Right atrium auricular region (tissue), 2 donors: ENCODE measurements around the gene PDE4B. TPM values are rescaled to one million over a fixed set of nuclear protein-coding genes. Genes with fewer than 3 reads are reported as not detected.

ENCODE experiments used
- DNase-seq: peaks from one replicate; pipeline ENCODE4 v3.0.0-alpha.2; 2019; ENCODE audit warnings: low spot score
- H3K27ac ChIP-seq, 2 donors: fragments of 200-600 bp; sonication (generic); 1 replicate in 1 of 2; 2 replicates in 1 of 2; pipeline ENCODE4 v1.5.1; 2016 to 2019
- H3K27me3 ChIP-seq, 2 donors: fragments of 200-600 bp; sonication (generic); one replicate each; pipeline versions ENCODE4 v1.5.1 to v1.6.0; 2017 to 2019
- H3K36me3 ChIP-seq: fragments of 200-600 bp; sonication (generic); one replicate; pipeline ENCODE4 v1.5.1; 2016
- H3K4me1 ChIP-seq, 2 donors: fragments of 200-600 bp; sonication (generic); one replicate each; pipeline versions ENCODE4 v1.5.1 to v1.6.0; 2017 to 2019
- H3K4me3 ChIP-seq, 2 donors: fragments of 200-600 bp; sonication (generic); 1 replicate in 1 of 2; 2 replicates in 1 of 2; pipeline ENCODE4 v1.5.1; 2017 to 2019; ENCODE audit warnings: mild to moderate bottlenecking in 1 of 2, moderate library complexity in 1 of 2
- H3K9me3 ChIP-seq, 2 donors: fragments of 200-600 bp; sonication (generic); one replicate each; pipeline ENCODE4 v1.5.1; 2019
- CTCF ChIP-seq, 2 donors: fragments of 200-600 bp; sonication (generic); IDR thresholded peaks; one replicate each; pipeline ENCODE4 v1.5.1; 2019; ENCODE audit warnings: antibody characterized with exemption in 2 of 2
- total RNA-seq, 2 donors: library from RNA; depleted of rRNA; stranded (reverse); fragments of >200 nt; gene quantifications; one replicate each; pipeline ENCODE4 v1.1.0, GENCODE V29; 2016

The PDE4B gene
- total RNA-seq, 2 donors from 2014 or later, result 16.0 to 27.7 TPM

GRCh38 chr1:66156144-66156543 lies 363.4 kb downstream of the PDE4B start:
- H3K36me3 ChIP-seq, result no peaks in the 10 kb centered on the region
- H3K27ac ChIP-seq, result no peak overlapping the region
- H3K4me3 ChIP-seq, result no peak overlapping the region
- H3K27me3 ChIP-seq, result no peaks in the 10 kb centered on the region
- H3K9me3 ChIP-seq, result no peaks in the 10 kb centered on the region
- H3K4me1 ChIP-seq, result no peaks in the 10 kb centered on the region
- no peak for TF ChIP-seq CTCF (IDR thresholded peaks at IDR 0.05)
- no peak for DNase-seq

GRCh38 chr1:66159800-66160199 lies 367.1 kb downstream of the PDE4B start:
- TF ChIP-seq CTCF (IDR thresholded peaks at IDR 0.05), result no peak
- Histone ChIP-seq H3K4me1 (no peaks in the 10 kb centered on the region), H3K27me3 (no peaks in the 10 kb centered on the region), H3K9me3 (no peaks in the 10 kb centered on the region), H3K27ac (no peak overlapping the region), H3K36me3 (no peaks in the 10 kb centered on the region), H3K4me3 (no peak overlapping the region)
- DNase-seq, result no peak

GRCh38 chr1:66160719-66161118 lies 368.0 kb downstream of the PDE4B start:
- no peaks in the 10 kb centered on the region for H3K36me3 ChIP-seq
- no peak overlapping the region for H3K4me3 ChIP-seq
- TF ChIP-seq CTCF (IDR thresholded peaks at IDR 0.05), result no peak
- DNase-seq, result no peak
- no peaks in the 10 kb centered on the region for H3K4me1 ChIP-seq
- no peaks in the 10 kb centered on the region for H3K27me3 ChIP-seq
- H3K27ac ChIP-seq, result no peak overlapping the region
- H3K9me3 ChIP-seq, result no peaks in the 10 kb centered on the region

- Histone ChIP-seq H3K27me3 (no peaks in the 10 kb centered on the region), H3K4me1 (no peaks in the 10 kb centered on the region), H3K36me3 (no peaks in the 10 kb centered on the region), H3K27ac (no peak overlapping the region), H3K4me3 (no peak overlapping the region), H3K9me3 (no peaks in the 10 kb centered on the region)
- no peak for TF ChIP-seq CTCF (IDR thresholded peaks at IDR 0.05)
- DNase-seq, result no peak
Observed at GRCh38 chr1:66166753-66167152, 374.1 kb downstream of the PDE4B start.

- H3K27ac ChIP-seq, result no peak overlapping the region
Observed at GRCh38 chr1:66167267-66167666, 374.6 kb downstream of the PDE4B start.

More at GRCh38 chr1:66167267-66167666, 374.6 kb downstream of the PDE4B start:
- Histone ChIP-seq H3K9me3 (no peaks in the 10 kb centered on the region), H3K4me3 (no peak overlapping the region), H3K36me3 (no peaks in the 10 kb centered on the region), H3K27me3 (no peaks in the 10 kb centered on the region), H3K4me1 (no peaks in the 10 kb centered on the region)
- no peak for TF ChIP-seq CTCF (IDR thresholded peaks at IDR 0.05)
- no peak for DNase-seq
